ENCODE results near the gene MCIDAS.

The MCIDAS gene

DNA sequence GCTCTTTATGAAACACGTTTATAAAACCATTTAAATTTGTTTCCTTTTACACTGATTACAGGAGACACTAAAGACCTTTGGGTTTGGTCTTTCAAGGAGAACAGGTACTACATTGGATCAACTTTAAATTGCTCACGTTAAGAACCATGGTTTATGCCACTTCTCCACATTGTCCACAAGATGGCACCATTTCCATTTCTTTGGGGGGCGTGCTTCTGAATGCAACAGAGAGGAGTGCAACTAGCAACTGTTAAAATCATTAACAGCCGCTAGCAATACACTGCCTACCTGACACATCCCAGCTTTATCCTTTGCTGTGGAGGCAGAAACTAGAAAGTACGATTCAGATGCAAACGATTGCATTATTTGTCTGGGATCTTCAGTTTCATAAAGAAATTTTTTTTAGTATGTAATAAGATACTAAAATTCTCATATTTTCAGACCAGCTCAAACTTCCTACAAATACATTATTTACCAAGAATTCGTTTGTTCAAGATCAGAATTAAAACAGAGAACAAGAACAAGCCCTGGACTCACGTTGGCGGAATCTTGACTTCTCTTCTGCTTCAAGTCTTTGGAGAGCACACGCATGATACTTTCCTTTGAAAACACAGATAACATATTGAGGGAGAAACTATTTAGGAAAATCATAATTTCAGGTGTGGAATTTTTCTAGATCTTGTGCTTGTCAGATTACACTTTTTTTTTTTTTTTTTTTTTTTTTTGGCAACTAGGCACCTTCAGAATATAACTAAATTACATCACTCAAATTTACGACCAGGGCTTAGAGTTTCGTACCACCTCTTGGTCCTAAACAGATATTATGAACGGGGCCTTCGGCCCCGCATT is 54.8 kb downstream of the MCIDAS start:
- TF ChIP-seq, protein P1, sequence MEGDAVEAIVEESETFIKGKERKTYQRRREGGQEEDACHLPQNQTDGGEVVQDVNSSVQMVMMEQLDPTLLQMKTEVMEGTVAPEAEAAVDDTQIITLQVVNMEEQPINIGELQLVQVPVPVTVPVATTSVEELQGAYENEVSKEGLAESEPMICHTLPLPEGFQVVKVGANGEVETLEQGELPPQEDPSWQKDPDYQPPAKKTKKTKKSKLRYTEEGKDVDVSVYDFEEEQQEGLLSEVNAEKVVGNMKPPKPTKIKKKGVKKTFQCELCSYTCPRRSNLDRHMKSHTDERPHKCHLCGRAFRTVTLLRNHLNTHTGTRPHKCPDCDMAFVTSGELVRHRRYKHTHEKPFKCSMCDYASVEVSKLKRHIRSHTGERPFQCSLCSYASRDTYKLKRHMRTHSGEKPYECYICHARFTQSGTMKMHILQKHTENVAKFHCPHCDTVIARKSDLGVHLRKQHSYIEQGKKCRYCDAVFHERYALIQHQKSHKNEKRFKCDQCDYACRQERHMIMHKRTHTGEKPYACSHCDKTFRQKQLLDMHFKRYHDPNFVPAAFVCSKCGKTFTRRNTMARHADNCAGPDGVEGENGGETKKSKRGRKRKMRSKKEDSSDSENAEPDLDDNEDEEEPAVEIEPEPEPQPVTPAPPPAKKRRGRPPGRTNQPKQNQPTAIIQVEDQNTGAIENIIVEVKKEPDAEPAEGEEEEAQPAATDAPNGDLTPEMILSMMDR (IDR thresholded peaks at IDR 0.05), result peak; percentile 84

DNA sequence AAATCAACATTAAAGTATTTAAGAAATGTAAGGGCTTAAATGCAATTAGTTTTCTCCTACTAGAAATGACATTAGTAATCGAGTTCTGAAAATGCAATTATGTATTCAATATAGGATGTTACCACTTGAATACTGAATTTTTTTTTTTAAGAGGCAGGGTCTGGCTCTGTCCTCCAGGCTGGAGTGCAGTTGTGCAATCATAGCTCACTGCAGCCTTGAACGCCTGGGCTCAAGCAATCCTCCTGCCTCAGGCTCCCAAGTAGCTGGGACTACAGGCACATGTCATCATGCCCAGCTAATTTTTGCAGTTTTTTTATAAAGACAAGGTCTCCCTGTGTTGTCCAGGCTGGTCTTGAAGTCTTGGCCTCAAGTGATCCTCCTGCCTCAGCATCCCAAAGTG is 55.6 kb downstream of the MCIDAS start:
- TF ChIP-seq, protein P1 (IDR thresholded peaks at IDR 0.05), result no peak
